GM12874 (cell line): Measurements from ENCODE around the gene A1CF.

Experiments
- CTCF ChIP-seq: IDR thresholded peaks from 2 replicates; pipeline ENCODE4 v1.5.1; 2011; ENCODE audit warnings: low read depth, mild to moderate bottlenecking, control low read depth, low read length, moderate library complexity; ENCODE audit not compliant: insufficient read depth

The A1CF gene

GRCh38 chr10:50830066-50830465 is 55.4 kb downstream of the A1CF start:
- TF ChIP-seq CTCF, result no peak

GRCh38 chr10:50824782-50825181 is 60.6 kb downstream of the A1CF start:
- no peak for TF ChIP-seq CTCF

- TF ChIP-seq CTCF, result no peak
These were observed 61.6 kb downstream of the A1CF start for GRCh38 chr10:50823789-50824188.

DNA sequence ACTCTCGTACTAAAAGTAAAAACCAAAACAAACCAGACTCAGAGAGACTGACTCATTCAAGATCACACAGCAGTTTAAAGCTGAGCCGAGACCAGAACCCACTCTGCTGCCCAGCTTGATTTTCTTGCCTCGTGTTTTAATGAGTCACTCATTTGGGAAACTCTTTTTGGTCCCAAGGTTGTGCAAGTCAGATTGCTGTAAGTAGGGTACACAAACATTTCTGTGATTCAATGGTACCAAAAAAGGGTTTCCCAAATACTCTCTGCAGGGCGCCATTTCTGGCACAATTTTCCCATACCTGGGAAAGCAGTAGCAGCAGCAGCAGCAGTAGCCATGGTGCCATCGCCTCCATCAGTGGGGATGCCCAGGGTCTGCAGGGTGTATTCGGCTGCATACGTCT is 75.8 kb downstream of the A1CF start:
- no peak for TF ChIP-seq CTCF

DNA sequence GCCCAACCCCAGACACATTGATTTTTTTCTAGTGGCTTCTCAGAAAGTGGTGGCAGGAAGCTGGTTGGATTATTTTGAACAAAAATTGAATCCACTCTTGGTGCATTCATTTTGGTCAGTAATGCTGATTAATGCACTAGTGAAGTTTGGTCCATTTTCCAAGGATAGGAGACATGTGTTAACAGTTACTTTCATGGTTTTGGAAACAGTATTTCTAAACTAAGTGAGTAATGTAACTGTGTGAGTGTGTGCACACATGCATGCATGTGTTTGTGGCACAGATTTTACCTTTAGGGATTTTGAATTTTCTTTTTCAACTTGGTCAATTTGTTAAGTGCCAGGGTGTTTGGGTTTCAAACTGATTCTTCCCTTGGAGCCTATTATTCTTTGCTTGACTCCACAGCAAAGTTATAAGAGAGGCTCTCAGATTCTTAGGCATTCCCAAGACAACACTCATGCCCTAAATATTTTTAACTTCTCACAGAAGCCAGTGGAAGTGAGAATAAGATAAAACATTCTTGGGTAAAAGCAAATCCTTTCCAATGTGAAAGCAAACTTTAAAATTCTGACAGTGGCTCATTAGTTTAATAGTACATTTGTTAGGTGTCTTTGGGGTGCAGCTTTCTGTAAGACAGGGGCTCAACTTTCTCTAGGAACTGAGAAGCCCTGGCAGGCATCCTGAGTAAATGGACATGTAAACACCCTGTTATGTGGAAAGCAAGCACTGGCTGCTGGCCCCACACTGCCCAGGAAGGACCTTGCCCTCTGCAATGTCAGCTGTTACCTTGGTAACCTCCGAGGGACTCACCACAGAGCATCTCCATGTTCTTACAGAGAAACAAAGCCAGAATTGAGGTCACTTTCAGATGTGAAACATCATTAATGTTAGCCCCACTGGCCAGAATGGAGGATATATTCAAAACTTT is 77.3 kb downstream of the A1CF start:
- TF ChIP-seq CTCF, result no peak

DNA sequence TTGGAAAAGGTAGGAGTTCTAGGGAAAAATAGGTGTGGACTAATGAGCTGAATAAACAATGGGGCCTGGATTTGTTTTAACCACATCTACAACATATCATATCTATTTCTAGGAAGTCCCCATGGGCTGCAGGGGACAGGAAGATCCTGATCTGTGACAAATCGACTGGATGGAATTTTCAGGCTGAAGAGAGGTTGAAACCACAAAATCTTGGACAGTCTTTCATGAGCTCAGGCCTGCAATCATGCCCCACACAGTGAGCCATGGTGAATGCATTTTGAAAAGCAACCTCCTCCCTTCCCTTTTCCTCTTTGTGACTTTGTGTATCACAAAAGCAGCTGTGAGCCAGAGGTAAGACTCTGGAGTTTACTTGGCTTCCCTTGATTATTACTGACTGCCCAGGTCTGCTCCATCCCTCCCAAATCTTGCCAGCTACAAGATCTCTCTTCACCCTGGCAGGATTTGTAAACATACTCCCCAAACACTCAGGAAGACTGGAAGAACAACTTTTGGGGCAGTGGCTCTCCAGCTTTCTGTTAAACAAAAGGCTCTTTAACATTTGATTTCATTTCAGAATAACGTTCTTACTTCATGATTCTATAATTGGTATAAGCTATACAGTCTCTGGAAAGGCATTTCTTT is 79.3 kb downstream of the A1CF start:
- TF ChIP-seq CTCF, result no peak

GRCh38 chr10:50799595-50799994 is 85.8 kb downstream of the A1CF start:
- TF ChIP-seq CTCF, result no peak
